ENCODE data around the gene DBNL.

The DBNL gene

GRCh38 chr7:44068054-44068453 lies 23.6 kb downstream of the DBNL start:
- ATAC-seq = peak; percentile 0
- TF ChIP-seq CREB5 (CRISPR knock-in tag; IDR thresholded peaks at IDR 0.05; ENCODE audit: low read depth) (0 out of 2 replicates have a peak, but pooled peaks have one; percentile 52), ZFP3 (CRISPR knock-in tag; IDR thresholded peaks at IDR 0.05) (no peak), GLIS3 (CRISPR knock-in tag; IDR thresholded peaks at IDR 0.05) (peak; percentile 8; the same call in 1 of the 2 replicates), TSHZ2 (CRISPR knock-in tag; IDR thresholded peaks at IDR 0.05) (no peak), POU6F1 (CRISPR knock-in tag; IDR thresholded peaks at IDR 0.05; ENCODE audit: borderline replicate concordance, low read depth) (no peak), TOX (CRISPR knock-in tag; IDR thresholded peaks at IDR 0.05; ENCODE audit: borderline replicate concordance) (0 out of 2 replicates have a peak, but pooled peaks have one; percentile 10), ZFP30 (CRISPR knock-in tag; IDR thresholded peaks at IDR 0.05) (no peak), SNAI2 (CRISPR knock-in tag; IDR thresholded peaks at IDR 0.05) (no peak)

GRCh38 chr7:44071726-44072363 lies 27.3 kb downstream of the DBNL start:
- TF ChIP-seq CREB5 (CRISPR knock-in tag; IDR thresholded peaks at IDR 0.05; ENCODE audit: low read depth) = 0 out of 2 replicates have a peak, but pooled peaks have one; percentile 24
- no peak for TF ChIP-seq ZNF565 (CRISPR knock-in tag; conservative IDR thresholded peaks at IDR 0.05; ENCODE audit: low read depth)
- TF ChIP-seq CSRNP3 (CRISPR knock-in tag; IDR thresholded peaks at IDR 0.05) = no peak
- no peak for TF ChIP-seq TCF4 (CRISPR knock-in tag; IDR thresholded peaks at IDR 0.05; ENCODE audit: borderline replicate concordance)
- no peak for ATAC-seq

- peak; percentile 77 for ATAC-seq
- TF ChIP-seq GLIS3 (CRISPR knock-in tag; IDR thresholded peaks at IDR 0.05) (peak; percentile 59; the same call in 1 of the 2 replicates), ZNF8 (CRISPR knock-in tag; IDR thresholded peaks at IDR 0.05) (no peak; the same call in 1 of the 2 replicates), CREB5 (CRISPR knock-in tag; IDR thresholded peaks at IDR 0.05; ENCODE audit: low read depth) (0 out of 2 replicates have a peak, but pooled peaks have one; percentile 5), SNAI2 (CRISPR knock-in tag; IDR thresholded peaks at IDR 0.05) (no peak), POU6F1 (CRISPR knock-in tag; IDR thresholded peaks at IDR 0.05; ENCODE audit: borderline replicate concordance, low read depth) (no peak), ZNF70 (CRISPR knock-in tag; IDR thresholded peaks at IDR 0.05) (0 out of 2 replicates have a peak, but pooled peaks have one; percentile 18)
These were observed 28.1 kb downstream of the DBNL start for GRCh38 chr7:44072364-44073231.
